Fibroblast of skin of left biceps (primary cell): ENCODE measurements around the gene BCCIP.

Source experiments
- DNase-seq, 2 experiments: peaks; one replicate each; pipeline ENCODE4 v3.0.0-alpha.2; 2013; ENCODE audit warnings: low read depth in 2 of 2

The BCCIP gene

GRCh38 chr10:125797994-125798662 lies 25.2 kb upstream of the BCCIP start:
- no peak for DNase-seq

GRCh38 chr10:125799451-125800182 lies 23.7 kb upstream of the BCCIP start:
- DNase-seq, result no peak

DNA sequence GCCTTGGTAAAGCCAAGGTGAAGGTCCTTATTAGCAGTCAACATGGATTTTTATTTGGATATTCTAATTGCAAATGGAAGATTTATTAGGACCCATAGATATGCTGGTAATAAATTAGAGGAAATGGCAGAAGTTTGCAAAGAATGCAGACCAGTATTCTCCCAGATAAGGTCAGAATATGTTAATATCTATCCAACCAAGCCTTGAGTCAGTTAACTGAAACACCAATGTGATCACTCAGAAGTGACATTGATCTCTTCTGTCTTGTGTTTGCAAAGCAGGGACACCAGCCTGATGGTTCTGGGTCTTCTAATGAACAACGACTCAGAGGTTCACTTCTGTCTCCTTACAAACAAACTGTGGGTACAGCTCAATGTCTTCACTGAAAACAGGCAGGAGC lies 21.8 kb upstream of the BCCIP start:
- no peak for DNase-seq

DNA sequence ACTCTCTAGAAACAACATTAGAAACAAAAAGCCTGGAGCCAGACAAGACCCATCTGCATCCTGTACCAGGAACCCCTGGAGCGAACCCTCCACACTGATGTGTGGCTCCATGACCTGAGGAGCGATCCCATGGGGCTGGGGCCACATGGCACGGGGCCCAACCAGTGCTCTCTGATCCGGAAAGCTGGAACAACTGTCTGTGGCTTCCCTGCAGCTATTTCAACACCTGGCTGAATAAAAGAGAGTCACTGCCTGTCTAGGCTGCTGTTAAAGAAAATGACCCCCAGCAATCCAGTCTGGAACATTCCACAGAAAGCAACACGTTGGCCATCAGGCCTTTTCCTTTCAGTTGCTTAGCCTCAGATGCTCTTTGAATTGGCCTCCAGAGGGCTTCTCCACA lies 21.2 kb upstream of the BCCIP start:
- DNase-seq, result no peak

- no peak for DNase-seq
These were observed 20.6 kb upstream of the BCCIP start for GRCh38 chr10:125802739-125803138.

GRCh38 chr10:125808047-125808446 lies 15.3 kb upstream of the BCCIP start:
- DNase-seq, result no peak

- peak; percentile 37 to 40 for DNase-seq
These were observed 12.1 kb upstream of the BCCIP start for GRCh38 chr10:125811251-125811650.

DNA sequence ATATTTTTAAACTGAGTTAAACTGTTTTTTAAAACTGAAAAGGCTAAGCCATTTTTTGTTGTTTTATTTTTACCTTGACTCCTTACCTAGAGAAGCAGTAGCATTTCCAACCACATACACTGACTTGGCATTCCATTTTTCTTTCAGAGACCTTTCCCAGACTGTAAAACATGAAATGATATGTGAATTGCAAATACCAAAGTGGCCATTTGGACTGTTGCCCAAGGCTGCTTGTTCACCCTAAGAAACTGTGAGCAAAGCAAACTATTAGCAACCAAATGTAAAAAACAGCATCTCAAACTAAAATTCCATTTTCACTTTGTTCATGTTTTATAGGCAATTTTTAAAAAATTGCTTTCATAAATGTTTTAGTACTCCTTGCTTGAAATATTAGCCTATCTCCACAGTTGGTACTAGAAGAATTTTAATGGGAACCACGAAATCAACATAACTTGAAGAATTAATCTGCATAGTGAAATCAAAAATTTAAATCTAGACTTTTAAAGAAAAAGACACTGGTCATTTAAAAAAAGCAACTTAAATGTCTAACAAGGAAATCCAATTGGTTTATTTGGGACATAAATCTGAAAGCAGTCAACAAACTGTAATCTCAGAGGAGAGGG lies 11.1 kb upstream of the BCCIP start:
- DNase-seq, result peak; percentile 44 to 55

- no peak for DNase-seq
These were observed 7.6 kb upstream of the BCCIP start for GRCh38 chr10:125815764-125816163.

GRCh38 chr10:125816548-125816947 lies 6.8 kb upstream of the BCCIP start:
- DNase-seq, result no peak

DNA sequence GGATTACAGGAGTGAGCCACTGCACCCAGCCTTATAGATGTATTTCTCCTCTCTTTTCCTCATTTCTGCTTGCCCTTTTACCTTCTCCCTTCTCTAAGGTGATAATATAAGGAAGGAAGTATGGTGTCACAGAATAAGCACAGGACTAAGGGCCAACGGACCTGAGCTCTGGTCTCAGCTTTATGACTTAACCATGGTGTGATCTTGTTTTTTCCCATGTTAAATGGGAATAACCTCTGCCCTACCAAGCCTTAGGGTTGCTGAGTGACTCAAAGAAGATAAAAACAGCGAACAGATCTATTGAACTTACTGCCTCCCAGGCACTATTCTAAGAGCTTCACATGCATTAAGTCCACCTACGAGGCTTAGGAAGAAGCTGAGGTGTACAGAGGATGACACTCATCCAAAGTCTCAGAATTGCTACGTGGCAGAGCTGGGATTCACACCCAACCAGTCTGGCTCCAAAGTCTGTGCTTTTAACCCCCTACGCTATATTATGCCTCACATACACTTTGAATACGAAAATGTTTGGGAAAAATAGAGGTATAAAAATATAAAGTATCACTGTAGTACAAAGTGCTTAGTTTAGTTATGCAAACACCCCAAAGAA lies 5.9 kb upstream of the BCCIP start:
- no peak for DNase-seq

GRCh38 chr10:125820701-125821100 lies 2.6 kb upstream of the BCCIP start:
- no peak for DNase-seq

DNA sequence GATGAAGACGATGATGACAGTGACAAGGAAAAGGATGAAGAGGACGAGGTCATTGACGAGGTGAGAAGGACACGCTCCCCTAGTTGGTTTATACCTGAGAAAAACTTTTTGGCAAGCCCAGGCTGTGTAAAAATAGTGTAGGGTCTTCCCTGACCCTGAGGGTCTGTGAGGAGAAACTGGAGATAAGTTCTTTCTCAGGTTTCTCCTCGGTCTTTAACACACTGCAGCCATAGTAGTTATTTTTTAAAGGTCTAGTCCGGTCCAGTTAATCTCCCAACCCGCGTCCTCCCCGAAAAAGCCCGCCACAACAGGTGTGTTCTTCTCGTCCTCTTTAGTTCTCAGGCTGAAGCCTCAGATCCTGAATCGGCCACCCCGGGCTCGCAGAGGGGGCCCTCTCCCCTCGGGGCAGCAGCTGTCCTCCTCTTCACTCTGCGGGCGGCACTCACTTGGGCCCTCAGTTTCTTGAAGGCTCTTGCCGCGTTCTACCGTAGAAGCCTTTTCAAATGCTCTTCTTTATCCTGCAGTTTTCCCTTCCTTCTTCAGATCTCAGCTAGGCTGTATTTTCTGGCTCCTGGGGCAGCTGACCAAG lies 411 bp downstream of the BCCIP start:
- DNase-seq, result no peak

DNA sequence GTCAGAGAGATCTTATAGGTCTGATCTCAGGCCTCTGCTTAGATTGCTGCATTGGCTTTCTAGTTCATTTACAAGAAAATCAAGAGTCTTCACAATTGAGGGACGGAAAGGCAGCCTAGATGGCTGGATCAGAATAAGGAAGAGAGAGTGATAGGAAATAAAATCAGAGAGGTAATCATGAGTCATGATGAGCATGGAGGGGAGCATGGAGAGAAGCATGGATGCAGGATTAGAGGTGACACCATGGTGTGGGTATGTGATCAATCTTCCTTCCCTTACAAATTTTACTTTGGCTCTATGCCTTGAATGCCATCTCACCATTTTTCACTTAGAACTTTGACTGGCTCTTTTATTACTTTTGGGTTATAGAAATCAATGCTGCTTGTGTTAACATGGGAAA lies 1.4 kb downstream of the BCCIP start:
- no peak for DNase-seq

DNA sequence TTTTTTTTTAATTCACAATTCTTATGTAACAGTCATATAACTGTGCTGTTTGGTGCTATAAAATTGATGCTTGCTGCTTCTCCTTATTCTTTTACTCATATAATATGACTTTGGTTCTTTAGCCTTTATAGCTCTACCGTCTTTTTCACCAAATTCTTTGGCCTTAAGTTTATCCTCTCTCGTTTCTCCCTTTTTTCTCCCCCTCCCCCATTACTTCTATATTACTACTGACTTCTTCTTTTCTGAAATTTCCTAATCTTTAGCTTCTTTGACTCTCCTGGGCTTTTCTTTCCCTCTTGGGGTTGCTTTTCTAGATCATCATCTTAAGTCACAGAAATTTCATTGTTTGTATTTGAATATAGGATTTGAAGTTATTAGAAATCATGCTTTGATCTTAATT lies 3.8 kb downstream of the BCCIP start:
- DNase-seq, result no peak

DNA sequence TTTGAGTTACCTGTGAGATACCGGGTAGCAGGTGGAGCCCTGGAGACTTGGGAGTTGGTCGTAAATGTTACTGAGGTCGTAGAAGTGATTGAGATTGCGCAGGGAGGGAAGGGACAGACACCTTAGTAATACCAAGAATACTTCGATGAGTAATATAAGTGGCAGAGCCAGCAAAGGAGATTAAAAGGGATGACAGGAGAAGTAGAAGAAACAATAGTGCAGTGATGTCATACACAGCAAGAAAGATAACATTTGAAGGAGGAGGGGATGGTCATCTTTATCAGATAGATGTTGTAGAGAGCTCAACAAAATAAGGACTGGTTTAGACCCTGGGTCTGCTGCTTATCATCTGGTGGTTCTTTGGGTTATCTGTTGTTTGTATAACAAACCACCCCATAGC lies 5.0 kb downstream of the BCCIP start:
- DNase-seq, result no peak

DNA sequence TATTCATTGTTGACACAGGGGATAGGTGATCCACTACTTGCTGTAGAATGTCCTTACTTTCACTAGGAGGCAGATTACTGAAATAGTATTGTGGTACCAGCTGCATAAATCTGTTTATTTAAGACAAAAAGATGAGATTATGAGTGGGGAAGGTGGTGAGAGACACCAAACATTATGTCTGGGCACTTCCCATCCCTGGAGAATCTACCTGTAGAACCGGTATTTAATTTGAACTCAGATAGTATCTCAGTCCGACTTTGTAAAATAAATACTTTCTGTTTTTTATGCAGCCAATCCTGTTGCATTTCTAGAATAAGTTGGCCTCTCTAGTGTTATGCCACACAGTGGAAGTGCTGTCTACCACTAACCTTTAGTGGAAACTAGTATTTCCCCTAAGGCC lies 13.4 kb downstream of the BCCIP start:
- DNase-seq, result no peak

GRCh38 chr10:125838802-125839575 lies 15.6 kb downstream of the BCCIP start:
- DNase-seq, result no peak

GRCh38 chr10:125840406-125840805 lies 17.1 kb downstream of the BCCIP start:
- DNase-seq, result no peak

DNA sequence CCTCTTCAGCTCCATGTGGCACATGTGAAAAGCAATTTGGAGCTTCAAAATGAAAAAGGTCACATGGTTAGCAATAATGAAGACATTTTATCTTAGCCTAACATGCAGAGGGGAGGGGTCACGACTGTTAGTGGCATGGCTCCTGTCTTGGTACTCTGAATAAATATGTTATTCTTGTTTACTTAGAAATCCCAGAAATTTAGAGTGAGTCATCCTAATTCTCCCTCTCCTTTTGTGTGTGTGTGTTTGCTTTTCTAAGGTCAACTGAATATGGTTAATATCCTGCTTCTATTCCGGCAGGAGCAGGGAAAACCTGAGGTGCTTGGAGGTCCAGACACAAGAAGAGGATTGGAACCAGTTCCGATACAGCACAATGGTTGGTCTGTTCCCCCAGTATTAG lies 17.6 kb downstream of the BCCIP start:
- DNase-seq, result no peak

GRCh38 chr10:125843603-125844329 lies 20.4 kb downstream of the BCCIP start:
- no peak for DNase-seq
